CD14-positive monocyte (primary cell): ENCODE data around the gene CTNNA3. TPM values are rescaled to one million over a fixed set of nuclear protein-coding genes. Genes with fewer than 3 reads are reported as not detected.

ENCODE experiments used
- DNase-seq, 3 donors: peaks; one replicate each; pipeline ENCODE4 v3.0.0-alpha.2; 2011 to 2022
- H2AFZ ChIP-seq: 2 replicates; pipeline ENCODE4 v1.6.0; 2012; ENCODE audit warnings: mild to moderate bottlenecking, low read depth, low read length, inconsistent platforms; ENCODE audit not compliant: insufficient read depth, poor library complexity, severe bottlenecking
- H3K27ac ChIP-seq, 2 donors: 1 replicate in 1 of 2; 2 replicates in 1 of 2; pipeline ENCODE4 v1.5.1; 2012 to 2013; ENCODE audit warnings: low read length in 2 of 2, control low read depth in 1 of 2, inconsistent platforms in 1 of 2, low read depth in 1 of 2, mild to moderate bottlenecking in 1 of 2
- H3K27me3 ChIP-seq, 2 donors: one replicate each; pipeline versions ENCODE4 v1.6.0 to v1.6.1; 2011 to 2013; ENCODE audit warnings: low read length in 2 of 2; ENCODE audit not compliant: control insufficient read depth in 2 of 2, insufficient read depth in 2 of 2
- H3K36me3 ChIP-seq, 2 donors: replicated peaks in 1 of 2; 1 replicate in 1 of 2; 2 replicates in 1 of 2; pipeline versions ENCODE4 v1.5.1 to v1.6.1; 2012 to 2013; ENCODE audit warnings: low read length in 2 of 2, control low read depth in 1 of 2, inconsistent platforms in 1 of 2, mild to moderate bottlenecking in 1 of 2; ENCODE audit not compliant: insufficient read depth in 2 of 2, control insufficient read depth in 1 of 2
- H3K4me1 ChIP-seq, 2 donors: 1 replicate in 1 of 2; 2 replicates in 1 of 2; pipeline versions ENCODE4 v1.5.1 to v1.6.1; 2012 to 2013; ENCODE audit warnings: low read length in 2 of 2, control low read depth in 1 of 2, inconsistent platforms in 1 of 2, mild to moderate bottlenecking in 1 of 2, moderate library complexity in 1 of 2; ENCODE audit not compliant: insufficient read depth in 2 of 2, control insufficient read depth in 1 of 2
- H3K4me2 ChIP-seq: replicated peaks from 2 replicates; pipeline ENCODE3; 2012; ENCODE audit warnings: low read length, moderate library complexity, mild to moderate bottlenecking; ENCODE audit not compliant: poor library complexity, severe bottlenecking; ENCODE audit errors: extremely low read depth
- H3K4me3 ChIP-seq, 3 experiments: fragments of 200-600 bp in 1 of 3; sonication (generic) in 1 of 3; replicated peaks in 1 of 3; 1 replicate in 2 of 3; 2 replicates in 1 of 3; pipeline ENCODE4 v1.5.1; 2011 to 2013; ENCODE audit warnings: low read length in 3 of 3, mild to moderate bottlenecking in 3 of 3, control low read depth in 2 of 3, low read depth in 2 of 3, inconsistent platforms in 1 of 3, moderate library complexity in 1 of 3
- H3K79me2 ChIP-seq: 2 replicates; pipeline ENCODE4 v1.6.0; 2012; ENCODE audit warnings: mild to moderate bottlenecking, control low read depth, inconsistent platforms, low read length, moderate library complexity; ENCODE audit not compliant: insufficient read depth
- H3K9ac ChIP-seq: 2 replicates; pipeline ENCODE4 v1.6.0; 2017; ENCODE audit warnings: low read length, mild to moderate bottlenecking; ENCODE audit not compliant: insufficient read depth, poor library complexity, severe bottlenecking
- H3K9me3 ChIP-seq, 2 donors: replicated peaks in 1 of 2; 1 replicate in 1 of 2; 2 replicates in 1 of 2; pipeline versions ENCODE4 v1.5.1 to v1.6.1; 2012 to 2013; ENCODE audit warnings: low read length in 2 of 2, control low read depth in 1 of 2; ENCODE audit not compliant: control insufficient read depth in 1 of 2, insufficient read depth in 1 of 2
- H4K20me1 ChIP-seq: 2 replicates; pipeline ENCODE4 v1.6.0; 2012; ENCODE audit warnings: mild to moderate bottlenecking, low read length, control low read depth, moderate library complexity; ENCODE audit not compliant: insufficient read depth
- H3K27ac Mint-ChIP-seq, 7 donors: one replicate each; pipeline ENCODE4 v1.8.0; 2020; ENCODE audit warnings: mild to moderate bottlenecking in 7 of 7, mixed read lengths in 7 of 7, moderate library complexity in 6 of 7, inconsistent platforms in 2 of 7
- H3K27me3 Mint-ChIP-seq, 3 donors: one replicate each; pipeline ENCODE4 v1.8.0; 2021 to 2022; ENCODE audit warnings: low read depth in 3 of 3, mild to moderate bottlenecking in 3 of 3, mixed read lengths in 3 of 3, moderate library complexity in 3 of 3, inconsistent platforms in 1 of 3
- H3K36me3 Mint-ChIP-seq, 2 donors: one replicate each; pipeline ENCODE4 v1.8.0; 2020; ENCODE audit warnings: mixed read lengths in 2 of 2, inconsistent platforms in 1 of 2, mild to moderate bottlenecking in 1 of 2
- H3K4me1 Mint-ChIP-seq: one replicate; pipeline ENCODE4 v1.8.0; 2020; ENCODE audit warnings: mild to moderate bottlenecking, mixed read lengths
- H3K4me3 Mint-ChIP-seq, 2 donors: one replicate each; pipeline ENCODE4 v1.8.0; 2020; ENCODE audit warnings: mild to moderate bottlenecking in 2 of 2, mixed read lengths in 2 of 2, moderate library complexity in 1 of 2
- H3K9me3 Mint-ChIP-seq, 7 donors: one replicate each; pipeline ENCODE4 v1.8.0; 2020 to 2022; ENCODE audit warnings: mixed read lengths in 7 of 7, mild to moderate bottlenecking in 6 of 7, moderate library complexity in 6 of 7, inconsistent platforms in 2 of 7
- CTCF ChIP-seq: fragments of 200-600 bp; IDR thresholded peaks from one replicate; pipeline ENCODE4 v1.8.0; 2022; ENCODE audit warnings: antibody characterized with exemption, mild to moderate bottlenecking
- WGBS: methylation state at CpG from one replicate; pipeline ENCODE4 v1.1.5; 2013; ENCODE audit warnings: missing lambda C conversion rate; ENCODE audit not compliant: insufficient coverage; 5-methylcytosine and 5-hydroxymethylcytosine counted together
- intact Hi-C, 2 donors: fragments of 100-400 bp; cut with micrococcal nuclease; formaldehyde crosslinking; loops; one replicate each; pipeline versions ENCODE4 v1.15.0 to v1.15.1; 2023
- polyA plus RNA-seq, 3 donors: library from polyadenylated mRNA; depleted of rRNA in 1 of 3; unstranded in 2 of 3; stranded (reverse) in 1 of 3; fragments of 300-500 nt in 2 of 3; fragments of >200 nt in 1 of 3; fragmentation: Illumina TruSeq in 2 of 3; gene quantifications; 1 replicate in 2 of 3; 2 replicates in 1 of 3; pipeline ENCODE4 v1.2.3, GENCODE V29; 2012 to 2021

Gene CTNNA3
- polyA plus RNA-seq, 3 donors = not detected

- Mint-ChIP-seq H3K9me3 (peaks cover 0 to 5% (median 0%) of the 10 kb centered on the region in 7 donors), H3K27ac (no peak overlapping the region), H3K4me3 (no peak overlapping the region), H3K4me1 (no peaks in the 10 kb centered on the region), H3K36me3 (no peaks in the 10 kb centered on the region), H3K27me3 (peaks cover 0 to 2% (median 0%) of the 10 kb centered on the region in 3 donors)
- Histone ChIP-seq H3K9ac (no peak overlapping the region), H3K4me2 (no peak overlapping the region), H3K4me1 (no peaks in the 10 kb centered on the region), H3K27me3 (no peaks in the 10 kb centered on the region), H2AFZ (no peak overlapping the region), H3K79me2 (no peaks in the 10 kb centered on the region), H3K9me3 (no peaks in the 10 kb centered on the region), H4K20me1 (no peaks in the 10 kb centered on the region), H3K27ac (no peak overlapping the region), H3K36me3 (no peaks in the 10 kb centered on the region), H3K4me3 (no peak overlapping the region)
- WGBS = no CpG with 5 or more reads among the region's 3 CpGs
- DNase-seq = no peak
- no peak for TF ChIP-seq CTCF
- intact Hi-C loops = no loop called here
Measured at GRCh38 chr10:66917104-66917503, 778.9 kb downstream of the CTNNA3 start.

- no peak overlapping the region for H3K9ac ChIP-seq
- no peaks in the 10 kb centered on the region for H3K27me3 ChIP-seq
- H3K4me1 ChIP-seq = no peaks in the 10 kb centered on the region
- Mint-ChIP-seq H3K4me3 (no peak overlapping the region), H3K27ac (no peak overlapping the region), H3K4me1 (no peaks in the 10 kb centered on the region), H3K9me3 (peaks cover 0 to 5% (median 0%) of the 10 kb centered on the region in 7 donors), H3K27me3 (peaks cover 0 to 2% (median 0%) of the 10 kb centered on the region in 3 donors), H3K36me3 (no peaks in the 10 kb centered on the region)
- H3K27ac ChIP-seq = no peak overlapping the region
- DNase-seq = no peak
- no peak overlapping the region for H2AFZ ChIP-seq
- H3K4me3 ChIP-seq = no peak overlapping the region
- intact Hi-C loops = no loop called here
- H3K9me3 ChIP-seq = no peaks in the 10 kb centered on the region
- TF ChIP-seq CTCF = no peak
- H3K36me3 ChIP-seq = no peaks in the 10 kb centered on the region
- H3K4me2 ChIP-seq = no peak overlapping the region
- H3K79me2 ChIP-seq = no peaks in the 10 kb centered on the region
- no CpG with 5 or more reads among the region's 2 CpGs for WGBS
- no peaks in the 10 kb centered on the region for H4K20me1 ChIP-seq
Measured at GRCh38 chr10:66916030-66916429, 780.0 kb downstream of the CTNNA3 start.
